GM18502 (cell line): ENCODE results near the gene C16orf96.
A peak's percentile ranks its signal among the peaks of the same experiment; 100 is the strongest.

ENCODE experiments used
- ATAC-seq: cut with Tn5 transposase; IDR thresholded peaks from one replicate; pipeline ENCODE4 v1.9.1; 2021; ENCODE audit warnings: mild to moderate bottlenecking; ENCODE audit not compliant: unreplicated experiment, poor library complexity

C16orf96 gene

GRCh38 chr16:4556112-4556511, at the start of gene C16orf96:
C16orf96 (plus strand) TSS chr16:4556340; CDS start chr16:4556490, 150 bp downstream.
- ATAC-seq = no peak

GRCh38 chr16:4506450-4506849, 49.7 kb upstream of the C16orf96 start:
- peak; percentile 57 for ATAC-seq

GRCh38 chr16:4507588-4508345, 48.4 kb upstream of the C16orf96 start:
- no peak for ATAC-seq

GRCh38 chr16:4508806-4509205, 47.3 kb upstream of the C16orf96 start:
- no peak for ATAC-seq

GRCh38 chr16:4509420-4509819, 46.7 kb upstream of the C16orf96 start:
- no peak for ATAC-seq

- ATAC-seq = no peak
These were observed 46.0 kb upstream of the C16orf96 start for GRCh38 chr16:4510131-4510530.

- no peak for ATAC-seq
These were observed 45.3 kb upstream of the C16orf96 start for GRCh38 chr16:4510747-4511426.

GRCh38 chr16:4511441-4512082, 44.6 kb upstream of the C16orf96 start:
- no peak for ATAC-seq

GRCh38 chr16:4512473-4512872, 43.7 kb upstream of the C16orf96 start:
- no peak for ATAC-seq

- ATAC-seq = no peak
These were observed 42.9 kb upstream of the C16orf96 start for GRCh38 chr16:4513086-4513860.

GRCh38 chr16:4513881-4514280, 42.3 kb upstream of the C16orf96 start:
- no peak for ATAC-seq

GRCh38 chr16:4514606-4515005, 41.5 kb upstream of the C16orf96 start:
- ATAC-seq = no peak

GRCh38 chr16:4515611-4516233, 40.4 kb upstream of the C16orf96 start:
- ATAC-seq = peak; percentile 61

GRCh38 chr16:4517812-4518680, 38.1 kb upstream of the C16orf96 start:
- ATAC-seq = no peak

- ATAC-seq = no peak
These were observed 36.7 kb upstream of the C16orf96 start for GRCh38 chr16:4519274-4520058.

- no peak for ATAC-seq
These were observed 35.2 kb upstream of the C16orf96 start for GRCh38 chr16:4520913-4521312.

- ATAC-seq = no peak
These were observed 34.0 kb upstream of the C16orf96 start for GRCh38 chr16:4522051-4522581.

- no peak for ATAC-seq
These were observed 32.5 kb upstream of the C16orf96 start for GRCh38 chr16:4523686-4524085.
